Endometrium (tissue), 2 donors: Measurements from ENCODE around the gene E2F2.

Source experiments
- FAIRE-seq: peaks from 2 replicates; lab custom pipeline; 2012; peaks lifted over from hg19 to GRCh38; lab: Jason Lieb, UNC
- donor health status: control.
- donor health status: control.

Gene E2F2

GRCh38 chr1:23460519-23460918 is 70.5 kb downstream of the E2F2 start:
- FAIRE-seq: no peak

- FAIRE-seq: no peak
Observed at GRCh38 chr1:23459338-23459757, 71.7 kb downstream of the E2F2 start.
